Activated gamma-delta T cell (primary cell): ENCODE data around the gene APEX2.
"Not testable (repeated sequence)": the region's sequence is repeated elsewhere in the genome, so short reads cannot be mapped to it uniquely, and the experiment has no call there.

Source experiments
- DNase-seq: peaks from one replicate; lab custom pipeline; 2025; lab: John Stamatoyannopoulos, UW
- total RNA-seq, 2 donors: gene quantifications; one replicate each; lab custom pipeline; 2026; lab: John Stamatoyannopoulos, UW

The APEX2 gene, protein sequence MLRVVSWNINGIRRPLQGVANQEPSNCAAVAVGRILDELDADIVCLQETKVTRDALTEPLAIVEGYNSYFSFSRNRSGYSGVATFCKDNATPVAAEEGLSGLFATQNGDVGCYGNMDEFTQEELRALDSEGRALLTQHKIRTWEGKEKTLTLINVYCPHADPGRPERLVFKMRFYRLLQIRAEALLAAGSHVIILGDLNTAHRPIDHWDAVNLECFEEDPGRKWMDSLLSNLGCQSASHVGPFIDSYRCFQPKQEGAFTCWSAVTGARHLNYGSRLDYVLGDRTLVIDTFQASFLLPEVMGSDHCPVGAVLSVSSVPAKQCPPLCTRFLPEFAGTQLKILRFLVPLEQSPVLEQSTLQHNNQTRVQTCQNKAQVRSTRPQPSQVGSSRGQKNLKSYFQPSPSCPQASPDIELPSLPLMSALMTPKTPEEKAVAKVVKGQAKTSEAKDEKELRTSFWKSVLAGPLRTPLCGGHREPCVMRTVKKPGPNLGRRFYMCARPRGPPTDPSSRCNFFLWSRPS
- total RNA-seq, result 25.9 to 29.0 reads per million in 2 donors

DNA sequence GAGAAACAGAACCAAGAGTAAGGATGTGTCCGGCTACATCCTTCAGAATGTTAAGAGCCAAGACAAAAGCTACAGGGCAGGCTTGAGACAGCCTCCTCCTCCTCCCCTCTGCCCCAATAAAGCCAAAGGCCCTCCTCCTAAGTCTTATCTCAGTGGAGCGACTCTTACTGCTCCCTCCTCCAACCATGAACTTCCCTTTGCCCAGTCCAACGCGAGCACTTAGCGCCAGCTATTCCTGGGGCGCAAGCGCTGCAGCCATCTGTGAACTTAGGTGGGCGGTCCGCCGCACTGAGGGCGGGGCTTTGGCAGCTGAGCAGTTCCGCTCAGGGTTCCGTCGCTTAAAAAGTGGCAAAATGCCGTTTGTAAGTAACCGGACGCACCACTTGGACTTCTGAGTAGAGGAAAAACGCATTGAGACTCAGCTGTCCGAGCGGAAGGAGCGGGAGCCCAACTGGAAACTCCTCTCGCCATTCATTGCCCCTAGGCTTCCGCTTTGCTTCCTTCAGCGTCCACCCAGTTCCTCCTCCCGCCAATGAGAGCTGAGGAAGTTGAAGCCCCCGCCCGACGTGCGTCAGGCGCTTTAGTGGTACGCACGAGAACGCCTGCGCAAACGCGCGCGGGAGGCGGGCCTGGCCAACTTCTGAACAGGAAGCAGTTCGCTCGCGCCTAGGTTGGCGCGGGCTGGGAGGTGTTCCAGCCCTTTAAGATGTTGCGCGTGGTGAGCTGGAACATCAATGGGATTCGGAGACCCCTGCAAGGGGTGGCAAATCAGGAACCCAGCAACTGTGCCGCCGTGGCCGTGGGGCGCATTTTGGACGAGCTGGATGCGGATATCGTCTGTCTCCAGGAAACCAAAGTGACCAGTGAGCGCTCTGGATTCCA lies at the start of gene APEX2:
Gene APEX2 (plus strand): TSS at position 647 of the 882 bp plus-strand sequence. CDS start 60 bp downstream, at position 707.
- DNase-seq, result peak; percentile 77

- no peak for DNase-seq
These were observed 49.3 kb upstream of the APEX2 start for GRCh38 chrX:54950730-54951375.

DNA sequence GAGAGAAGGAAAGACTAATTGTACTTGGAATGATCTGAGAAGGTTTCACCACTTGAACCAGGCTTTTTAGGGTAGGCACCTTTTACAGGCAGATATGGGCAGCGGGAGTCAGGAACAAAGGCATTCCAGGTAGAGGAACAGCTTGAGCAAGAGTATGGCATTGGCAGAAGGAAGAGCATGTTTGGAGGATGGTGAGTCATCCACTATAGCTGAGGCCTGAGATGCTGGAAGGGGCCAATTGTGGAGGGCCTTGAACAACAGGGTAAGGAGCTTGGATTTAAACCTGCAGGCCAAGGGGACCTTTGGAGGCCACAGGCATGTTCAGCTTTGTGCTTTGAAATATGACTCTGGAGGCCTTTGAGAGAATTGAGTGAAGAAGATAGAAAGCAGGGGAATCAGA lies 38.4 kb upstream of the APEX2 start:
- DNase-seq, result no peak

DNA sequence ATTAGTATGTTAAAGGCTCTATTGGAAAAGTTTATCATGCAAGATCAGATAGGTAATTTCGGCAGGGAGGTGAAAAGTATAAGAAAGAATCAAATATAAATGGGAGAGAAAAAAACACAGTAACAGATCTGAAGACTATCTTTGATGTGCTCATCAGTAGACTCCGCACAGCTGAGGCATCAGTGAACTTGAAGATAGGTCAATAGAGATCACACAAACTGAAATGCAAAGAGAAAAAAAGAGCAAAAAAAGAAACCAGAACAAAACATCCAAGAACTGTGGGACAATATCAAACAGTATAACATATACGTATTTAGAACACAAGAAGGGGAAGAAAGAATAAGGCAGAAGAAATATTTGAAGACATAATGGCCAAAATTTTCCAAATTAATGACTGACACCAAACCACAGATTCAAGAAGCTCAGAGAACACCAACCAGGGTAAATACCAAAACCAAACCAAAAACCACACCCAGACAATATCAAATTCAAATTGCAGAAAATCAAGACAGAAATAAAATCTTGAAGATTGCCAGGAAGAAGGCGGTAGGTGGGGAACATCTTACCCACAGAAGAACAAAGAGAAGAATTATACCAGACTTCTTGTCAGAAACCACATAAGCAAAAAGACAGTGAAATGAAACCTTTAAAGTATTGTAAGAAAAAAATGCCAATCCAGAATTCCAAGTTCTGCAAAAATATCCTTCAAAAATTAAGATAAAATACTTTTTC lies 35.2 kb upstream of the APEX2 start:
- DNase-seq, result no peak

DNA sequence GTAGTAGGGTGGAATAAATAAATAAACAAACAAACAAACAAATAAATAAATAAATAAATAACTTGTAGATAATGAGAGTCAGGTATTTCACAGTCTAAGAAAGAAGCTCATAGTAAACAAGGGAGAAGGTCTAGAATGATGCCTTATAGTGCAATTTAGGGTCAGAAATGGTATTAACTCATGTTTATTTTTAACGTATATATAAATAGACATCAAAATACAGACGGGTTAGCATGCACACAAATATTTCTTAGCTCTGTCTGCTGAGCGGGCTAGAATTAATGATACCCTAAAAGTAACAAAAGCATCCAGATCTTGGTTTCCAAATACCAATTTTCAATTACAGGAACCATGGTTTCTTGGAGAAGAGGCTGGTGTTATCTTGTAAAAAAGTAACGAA lies 22.8 kb upstream of the APEX2 start:
- no peak for DNase-seq

DNA sequence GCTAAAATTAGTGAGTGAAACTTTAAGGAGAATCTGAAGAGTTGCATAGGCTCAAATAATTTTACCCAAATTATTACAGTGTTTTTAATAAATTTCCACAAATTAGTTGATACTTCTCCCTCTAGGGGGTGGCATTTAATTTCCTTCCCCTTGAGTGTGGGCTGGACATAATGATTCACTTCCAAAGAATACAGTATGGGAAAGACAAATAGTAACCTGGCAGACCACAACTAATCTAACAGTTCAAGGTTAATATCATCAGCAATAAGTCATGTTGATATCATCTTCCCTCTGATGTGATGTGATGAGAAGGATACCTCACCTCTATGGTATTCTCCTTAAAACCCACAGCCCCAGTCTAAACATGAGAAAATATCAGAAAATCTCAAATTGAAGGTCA lies 21.7 kb upstream of the APEX2 start:
- no peak for DNase-seq

GRCh38 chrX:54979432-54979831 lies 20.7 kb upstream of the APEX2 start:
- no peak for DNase-seq

GRCh38 chrX:54980334-54980733 lies 19.8 kb upstream of the APEX2 start:
- no peak for DNase-seq

GRCh38 chrX:54983306-54983705 lies 16.9 kb upstream of the APEX2 start:
- not testable (repeated sequence) for DNase-seq

- no peak for DNase-seq
These were observed 8.5 kb upstream of the APEX2 start for GRCh38 chrX:54991706-54992105.

DNA sequence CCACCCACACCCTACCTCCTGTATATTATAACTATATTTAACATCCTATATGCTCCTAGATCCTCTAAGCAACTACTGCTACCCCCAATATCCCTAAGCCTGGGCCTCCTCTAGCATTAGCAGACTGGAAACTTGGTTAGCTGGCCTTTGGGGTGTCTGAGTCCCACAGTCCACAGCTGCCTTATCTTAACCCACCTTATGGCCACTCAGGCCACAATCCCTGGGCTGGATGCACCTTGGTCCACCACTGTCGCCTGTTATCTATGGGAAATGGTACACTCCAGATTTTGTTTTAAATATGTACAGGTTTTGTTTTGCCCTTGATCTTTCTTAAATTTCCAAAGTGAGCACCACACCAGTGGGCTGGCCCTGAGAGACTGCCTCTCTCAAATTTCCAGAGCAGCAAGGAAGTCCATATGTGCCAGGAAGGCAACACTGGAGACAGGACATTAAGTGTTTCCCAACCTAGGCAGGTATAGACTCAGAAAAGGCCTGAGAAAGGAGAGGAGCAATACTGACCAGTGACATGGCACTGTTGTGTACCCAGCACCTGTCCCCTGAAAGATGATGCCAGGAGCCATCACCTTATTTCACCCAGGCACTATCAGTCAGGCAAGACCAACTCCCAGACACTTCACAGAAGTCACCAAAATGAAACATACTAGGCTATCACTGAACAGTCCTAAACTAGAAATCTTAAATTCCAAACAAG lies 7.1 kb upstream of the APEX2 start:
- no peak for DNase-seq

- no peak for DNase-seq
These were observed 6.1 kb upstream of the APEX2 start, which contains the start of gene PFKFB1 for GRCh38 chrX:54994099-54994498. TSS of gene PFKFB1 (minus strand) at chrX:54994188. CDS start at chrX:54994007, 181 bp downstream.

- no peak for DNase-seq
These were observed 5.4 kb upstream of the APEX2 start for GRCh38 chrX:54994668-54995351.

GRCh38 chrX:54995621-54996020 lies 4.5 kb upstream of the APEX2 start:
- no peak for DNase-seq

- DNase-seq, result no peak
These were observed 4.1 kb downstream of the APEX2 start for GRCh38 chrX:55004231-55004630.

- DNase-seq, result no peak
These were observed 5.1 kb downstream of the APEX2 start for GRCh38 chrX:55005256-55005655.

DNA sequence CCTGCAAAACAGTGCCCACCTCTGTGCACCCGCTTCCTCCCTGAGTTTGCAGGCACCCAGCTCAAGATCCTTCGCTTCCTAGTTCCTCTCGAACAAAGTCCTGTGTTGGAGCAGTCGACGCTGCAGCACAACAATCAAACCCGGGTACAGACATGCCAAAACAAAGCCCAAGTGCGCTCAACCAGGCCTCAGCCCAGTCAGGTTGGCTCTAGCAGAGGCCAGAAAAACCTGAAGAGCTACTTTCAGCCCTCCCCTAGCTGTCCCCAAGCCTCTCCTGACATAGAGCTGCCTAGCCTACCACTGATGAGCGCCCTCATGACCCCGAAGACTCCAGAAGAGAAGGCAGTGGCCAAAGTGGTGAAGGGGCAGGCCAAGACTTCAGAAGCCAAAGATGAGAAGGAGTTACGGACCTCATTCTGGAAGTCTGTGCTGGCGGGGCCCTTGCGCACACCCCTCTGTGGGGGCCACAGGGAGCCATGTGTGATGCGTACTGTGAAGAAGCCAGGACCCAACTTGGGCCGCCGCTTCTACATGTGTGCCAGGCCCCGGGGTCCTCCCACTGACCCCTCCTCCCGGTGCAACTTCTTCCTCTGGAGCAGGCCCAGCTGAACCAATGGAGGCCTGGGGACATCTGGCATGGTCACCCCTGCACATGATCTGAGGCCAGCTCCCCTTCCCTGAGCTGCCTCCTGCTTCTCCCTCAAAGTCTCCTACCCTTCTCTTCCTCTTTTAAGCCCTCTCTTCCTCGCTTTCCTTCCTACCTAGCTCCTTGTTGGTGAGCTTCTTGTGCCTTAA lies 6.9 kb downstream of the APEX2 start:
- DNase-seq, result no peak

DNA sequence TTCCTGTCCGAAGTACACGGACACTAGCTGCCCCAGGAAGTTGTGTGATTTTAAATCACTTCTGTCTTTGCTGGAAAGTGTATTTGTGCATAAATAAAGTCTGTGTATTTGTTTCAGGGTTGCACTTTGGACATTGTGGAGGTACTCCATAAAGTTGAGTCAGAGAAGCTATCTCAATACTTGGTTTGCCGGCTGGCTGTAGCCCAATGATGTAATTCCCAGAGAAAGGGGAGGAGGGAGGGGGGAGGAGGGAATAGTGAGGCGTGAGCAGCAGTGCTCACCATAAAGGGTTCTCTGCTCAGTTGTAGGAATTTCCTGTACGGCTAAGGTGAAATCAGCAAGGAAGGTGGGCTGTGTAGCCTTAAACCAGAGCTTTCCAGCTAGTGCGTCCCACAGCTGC lies 7.5 kb downstream of the APEX2 start:
- DNase-seq, result no peak
